ENCODE data around the gene SHANK1. TPM values are rescaled to one million over a fixed set of nuclear protein-coding genes. Genes with fewer than 3 reads are reported as not detected.

The SHANK1 gene
- total and polyA plus RNA-seq, 4 experiments from 2014 or later, result not detected

GRCh38 chr19:50638600-50638999 lies 81.0 kb downstream of the SHANK1 start:
- H3K4me1 Mint-ChIP-seq, result peaks cover 0 to 12% (median 3%) of the 10 kb centered on the region in 4 donors
- Histone ChIP-seq H3K36me3 (ENCODE audit: insufficient read depth, low read length) (no peaks in the 10 kb centered on the region), H3K9me3 (ENCODE audit: control insufficient read depth in 1 of 2, low read length in 2 of 2) (peaks cover 0 to 8% of the 10 kb centered on the region in 2 donors), H3K27me3 (ENCODE audit: insufficient read depth, low read length) (peaks cover 13% of the 10 kb centered on the region), H3K27ac (ENCODE audit: low read depth, low read length) (no peak overlapping the region), H3K4me1 (ENCODE audit: insufficient read depth, low read length) (no peaks in the 10 kb centered on the region), H3K4me3 (ENCODE audit: low read length in 2 of 2) (no peak overlapping the region)
- peaks cover 4% of the 10 kb centered on the region in 2 donors for H3K36me3 Mint-ChIP-seq
- ChIA-PET CTCF (ENCODE audit: partially characterized antibody) (no interaction called here), POLR2A (ENCODE audit: partially characterized antibody) (no interaction called here)
- peaks cover 2 to 38% (median 25%) of the 10 kb centered on the region in 8 donors for H3K9me3 Mint-ChIP-seq
- no peak overlapping the region for H3K27ac Mint-ChIP-seq
- intact Hi-C loops (cut with micrococcal nuclease), result no loop called here
- peaks cover 47 to 51% of the 10 kb centered on the region in 2 donors for H3K27me3 Mint-ChIP-seq
- H3K4me3 Mint-ChIP-seq, result peak overlapping the region in 6 of 8 donors; percentile 2 to 44 (median 32)
- no peak for DNase-seq

GRCh38 chr19:50636317-50637085 lies 83.1 kb downstream of the SHANK1 start:
- no peak overlapping the region for H3K4me3 Mint-ChIP-seq
- H3K27ac ChIP-seq (ENCODE audit: low read depth, low read length), result no peak overlapping the region
- no peak for DNase-seq
- ChIA-PET POLR2A (ENCODE audit: partially characterized antibody) (no interaction called here), CTCF (ENCODE audit: partially characterized antibody) (no interaction called here)
- H3K9me3 Mint-ChIP-seq, result peaks cover 2 to 54% (median 32%) of the 10 kb centered on the region in 8 donors
- peaks cover 4 to 6% of the 10 kb centered on the region in 2 donors for H3K36me3 Mint-ChIP-seq
- peaks cover 9% of the 10 kb centered on the region for H3K27me3 ChIP-seq (ENCODE audit: insufficient read depth, low read length)
- no peak overlapping the region for H3K4me3 ChIP-seq (ENCODE audit: low read length in 2 of 2)
- no peak overlapping the region for H3K27ac Mint-ChIP-seq
- intact Hi-C loops (cut with micrococcal nuclease), result no loop called here
- H3K9me3 ChIP-seq (ENCODE audit: control insufficient read depth in 1 of 2, low read length in 2 of 2), result peaks cover 0 to 13% of the 10 kb centered on the region in 2 donors
- no peaks in the 10 kb centered on the region for H3K4me1 ChIP-seq (ENCODE audit: insufficient read depth, low read length)
- H3K4me1 Mint-ChIP-seq, result peaks cover 0 to 12% (median 3%) of the 10 kb centered on the region in 4 donors
- H3K27me3 Mint-ChIP-seq, result peaks cover 44 to 49% of the 10 kb centered on the region in 2 donors
- H3K36me3 ChIP-seq (ENCODE audit: insufficient read depth, low read length), result no peaks in the 10 kb centered on the region

- H3K27me3 Mint-ChIP-seq, result peaks cover 37 to 46% of the 10 kb centered on the region in 2 donors
- Histone ChIP-seq H3K27ac (ENCODE audit: low read depth, low read length) (no peak overlapping the region), H3K4me1 (ENCODE audit: insufficient read depth, low read length) (no peaks in the 10 kb centered on the region), H3K27me3 (ENCODE audit: insufficient read depth, low read length) (peaks cover 4% of the 10 kb centered on the region), H3K36me3 (ENCODE audit: insufficient read depth, low read length) (no peaks in the 10 kb centered on the region), H3K4me3 (ENCODE audit: low read length in 2 of 2) (no peak overlapping the region), H3K9me3 (ENCODE audit: control insufficient read depth in 1 of 2, low read length in 2 of 2) (peaks cover 0 to 13% of the 10 kb centered on the region in 2 donors)
- H3K9me3 Mint-ChIP-seq, result peaks cover 2 to 55% (median 31%) of the 10 kb centered on the region in 8 donors
- intact Hi-C loops (cut with micrococcal nuclease), result no loop called here
- ChIA-PET CTCF (ENCODE audit: partially characterized antibody) (no interaction called here), POLR2A (ENCODE audit: partially characterized antibody) (no interaction called here)
- no peak overlapping the region for H3K27ac Mint-ChIP-seq
- H3K4me3 Mint-ChIP-seq, result no peak overlapping the region
- H3K36me3 Mint-ChIP-seq, result peaks cover 4 to 7% of the 10 kb centered on the region in 2 donors
- H3K4me1 Mint-ChIP-seq, result peaks cover 0 to 12% (median 3%) of the 10 kb centered on the region in 4 donors
- DNase-seq, result no peak
Measured at GRCh38 chr19:50633973-50634372, 85.6 kb downstream of the SHANK1 start.

- peaks cover 4 to 7% of the 10 kb centered on the region in 2 donors for H3K36me3 Mint-ChIP-seq
- Histone ChIP-seq H3K4me3 (ENCODE audit: low read length in 2 of 2) (no peak overlapping the region), H3K36me3 (ENCODE audit: insufficient read depth, low read length) (no peaks in the 10 kb centered on the region), H3K27ac (ENCODE audit: low read depth, low read length) (no peak overlapping the region), H3K27me3 (ENCODE audit: insufficient read depth, low read length) (no peaks in the 10 kb centered on the region), H3K4me1 (ENCODE audit: insufficient read depth, low read length) (no peaks in the 10 kb centered on the region), H3K9me3 (ENCODE audit: control insufficient read depth in 1 of 2, low read length in 2 of 2) (peaks cover 0 to 13% of the 10 kb centered on the region in 2 donors)
- CTCF ChIA-PET (ENCODE audit: partially characterized antibody), result no interaction called here
- DNase-seq, result no peak
- H3K27ac Mint-ChIP-seq, result no peak overlapping the region
- POLR2A ChIA-PET (ENCODE audit: partially characterized antibody), result no interaction called here
- no peak overlapping the region for H3K4me3 Mint-ChIP-seq
- H3K9me3 Mint-ChIP-seq, result peaks cover 2 to 51% (median 31%) of the 10 kb centered on the region in 8 donors
- intact Hi-C loops (cut with micrococcal nuclease), result no loop called here
- peaks cover 0 to 6% (median under 1%) of the 10 kb centered on the region in 4 donors for H3K4me1 Mint-ChIP-seq
- H3K27me3 Mint-ChIP-seq, result peaks cover 34 to 43% of the 10 kb centered on the region in 2 donors
Measured at GRCh38 chr19:50633359-50633758, 86.2 kb downstream of the SHANK1 start.

- POLR2A ChIA-PET (ENCODE audit: partially characterized antibody), result no interaction called here
- H3K27me3 Mint-ChIP-seq, result peaks cover 24 to 33% of the 10 kb centered on the region in 2 donors
Measured at GRCh38 chr19:50632151-50632835, 87.3 kb downstream of the SHANK1 start.

GRCh38 chr19:50629801-50630200 lies 89.8 kb downstream of the SHANK1 start:
- Histone ChIP-seq H3K4me1 (ENCODE audit: insufficient read depth, low read length) (no peaks in the 10 kb centered on the region), H3K27me3 (ENCODE audit: insufficient read depth, low read length) (no peaks in the 10 kb centered on the region), H3K9me3 (ENCODE audit: control insufficient read depth in 1 of 2, low read length in 2 of 2) (peaks cover 0 to 13% of the 10 kb centered on the region in 2 donors), H3K27ac (ENCODE audit: low read depth, low read length) (no peak overlapping the region), H3K36me3 (ENCODE audit: insufficient read depth, low read length) (no peaks in the 10 kb centered on the region), H3K4me3 (ENCODE audit: low read length in 2 of 2) (no peak overlapping the region)
- no peak overlapping the region for H3K4me3 Mint-ChIP-seq
- no peaks in the 10 kb centered on the region for H3K4me1 Mint-ChIP-seq
- peaks cover 0 to 7% of the 10 kb centered on the region in 2 donors for H3K36me3 Mint-ChIP-seq
- peaks cover 2 to 29% (median 17%) of the 10 kb centered on the region in 8 donors for H3K9me3 Mint-ChIP-seq
- DNase-seq, result no peak
- H3K27me3 Mint-ChIP-seq, result peaks cover 7 to 17% of the 10 kb centered on the region in 2 donors
- intact Hi-C loops (cut with micrococcal nuclease), result no loop called here
- POLR2A ChIA-PET (ENCODE audit: partially characterized antibody), result no interaction called here
- CTCF ChIA-PET (ENCODE audit: partially characterized antibody), result no interaction called here
- H3K27ac Mint-ChIP-seq, result no peak overlapping the region

More at GRCh38 chr19:50632151-50632835, 87.3 kb downstream of the SHANK1 start:
- H3K9me3 ChIP-seq (ENCODE audit: control insufficient read depth in 1 of 2, low read length in 2 of 2), result peaks cover 0 to 13% of the 10 kb centered on the region in 2 donors
- Mint-ChIP-seq H3K9me3 (peaks cover 2 to 46% (median 30%) of the 10 kb centered on the region in 8 donors), H3K27ac (no peak overlapping the region), H3K4me3 (no peak overlapping the region), H3K4me1 (no peaks in the 10 kb centered on the region), H3K36me3 (peaks cover 4 to 7% of the 10 kb centered on the region in 2 donors)
- CTCF ChIA-PET (ENCODE audit: partially characterized antibody), result no interaction called here
- intact Hi-C loops (cut with micrococcal nuclease), result no loop called here
- H3K36me3 ChIP-seq (ENCODE audit: insufficient read depth, low read length), result no peaks in the 10 kb centered on the region
- H3K27me3 ChIP-seq (ENCODE audit: insufficient read depth, low read length), result no peaks in the 10 kb centered on the region
- H3K4me1 ChIP-seq (ENCODE audit: insufficient read depth, low read length), result no peaks in the 10 kb centered on the region
- no peak for DNase-seq
- H3K27ac ChIP-seq (ENCODE audit: low read depth, low read length), result no peak overlapping the region
- no peak overlapping the region for H3K4me3 ChIP-seq (ENCODE audit: low read length in 2 of 2)

GRCh38 chr19:50629194-50629593 lies 90.4 kb downstream of the SHANK1 start:
- no peaks in the 10 kb centered on the region for H3K36me3 ChIP-seq (ENCODE audit: insufficient read depth, low read length)
- no peaks in the 10 kb centered on the region for H3K4me1 ChIP-seq (ENCODE audit: insufficient read depth, low read length)
- H3K27me3 ChIP-seq (ENCODE audit: insufficient read depth, low read length), result no peaks in the 10 kb centered on the region
- no peak for DNase-seq
- H3K4me1 Mint-ChIP-seq, result no peaks in the 10 kb centered on the region
- H3K9me3 Mint-ChIP-seq, result peaks cover 2 to 23% (median 11%) of the 10 kb centered on the region in 8 donors
- peaks cover 0 to 11% of the 10 kb centered on the region in 2 donors for H3K9me3 ChIP-seq (ENCODE audit: control insufficient read depth in 1 of 2, low read length in 2 of 2)
- no peak overlapping the region for H3K4me3 Mint-ChIP-seq
- no peak overlapping the region for H3K27ac ChIP-seq (ENCODE audit: low read depth, low read length)
- intact Hi-C loops (cut with micrococcal nuclease), result no loop called here
- H3K27me3 Mint-ChIP-seq, result peaks cover 7 to 16% of the 10 kb centered on the region in 2 donors
- no peak overlapping the region for H3K27ac Mint-ChIP-seq
- ChIA-PET POLR2A (ENCODE audit: partially characterized antibody) (no interaction called here), CTCF (ENCODE audit: partially characterized antibody) (no interaction called here)
- no peak overlapping the region for H3K4me3 ChIP-seq (ENCODE audit: low read length in 2 of 2)
- peaks cover 0 to 6% of the 10 kb centered on the region in 2 donors for H3K36me3 Mint-ChIP-seq

All from CD4-positive, alpha-beta memory T cell (primary cell).